Transverse colon (tissue), 4 donors: ENCODE measurements around the gene NDNF. TPM values are rescaled to one million over a fixed set of nuclear protein-coding genes. Genes with fewer than 3 reads are reported as not detected.

Experiments
- DNase-seq: peaks from one replicate; pipeline ENCODE4 v3.0.0-alpha.2; 2019
- H3K27ac ChIP-seq, 4 donors: fragments of 200-600 bp; sonication (generic); 2 replicates each; pipeline ENCODE4 v1.5.1; 2016 to 2018; ENCODE audit warnings: inconsistent platforms in 4 of 4
- H3K27me3 ChIP-seq: fragments of 200-600 bp; sonication (generic); 2 replicates; pipeline ENCODE4 v1.5.1; 2017; ENCODE audit warnings: inconsistent platforms
- H3K36me3 ChIP-seq, 4 donors: fragments of 200-600 bp; sonication (generic); 2 replicates each; pipeline ENCODE4 v1.5.1; 2017 to 2019; ENCODE audit warnings: inconsistent platforms in 4 of 4
- H3K4me1 ChIP-seq, 4 donors: fragments of 200-600 bp; sonication (generic); 2 replicates each; pipeline ENCODE4 v1.5.1; 2017 to 2020; ENCODE audit warnings: inconsistent platforms in 4 of 4
- H3K4me3 ChIP-seq, 4 donors: fragments of 200-600 bp; sonication (generic); 1 replicate in 1 of 4; 2 replicates in 3 of 4; pipeline versions ENCODE4 v1.5.1 to v1.6.1; 2017 to 2019; ENCODE audit warnings: inconsistent platforms in 4 of 4
- H3K9me3 ChIP-seq, 2 donors: fragments of 200-600 bp; sonication (generic); 2 replicates each; pipeline ENCODE4 v1.5.1; 2017 to 2019; ENCODE audit warnings: inconsistent platforms in 2 of 2
- EP300 ChIP-seq: sonication (generic); formaldehyde crosslinking; IDR thresholded peaks from one replicate; pipeline ENCODE4 v1.6.1; 2017; ENCODE audit warnings: antibody characterized with exemption, low read depth
- POLR2A ChIP-seq: fragments of 450-650 bp; IDR thresholded peaks from one replicate; pipeline ENCODE4 v1.6.1; 2016; ENCODE audit warnings: antibody characterized with exemption, mild to moderate bottlenecking, moderate library complexity
- POLR2AphosphoS5 ChIP-seq, 3 donors: sonication (generic); formaldehyde crosslinking; IDR thresholded peaks; one replicate each; pipeline ENCODE4 v1.6.1; 2016; ENCODE audit warnings: antibody characterized with exemption in 3 of 3
- WGBS, 2 donors: methylation state at CpG; one replicate each; pipeline ENCODE4 v1.1.5; 2018; ENCODE audit warnings: low coverage in 1 of 2; 5-methylcytosine and 5-hydroxymethylcytosine counted together
- in situ Hi-C, 4 donors: fragments of 200-750 bp; cut with MboI; loops; one replicate each; pipeline versions ENCODE4 v1.15.0 to v1.15.1; 2017; ENCODE audit warnings: low sequenced_read_pairs in 3 of 4, low pct_ligation_motif_present in 1 of 4, low pct_unique_long_range_greater_than_20kb in 1 of 4
- intact Hi-C: fragments of 100-400 bp; cut with DNase I; formaldehyde crosslinking; loops from one replicate; pipeline ENCODE4 v1.15.1; 2023; ENCODE audit warnings: low total_unique reads
- total RNA-seq, 4 donors: library from RNA; depleted of rRNA; stranded (reverse); fragments of >200 nt; gene quantifications; one replicate each; pipeline ENCODE4 v1.1.0, GENCODE V29; 2016
- TF ChIP-seq, protein P1 (sequence below), 5 experiments: fragments of 200-600 bp in 3 of 5; fragments of 450-650 bp in 2 of 5; sonication (generic) in 3 of 5; IDR thresholded peaks; 1 replicate in 2 of 5; 2 replicates in 3 of 5; pipeline ENCODE4 v1.5.1; 2016 to 2017; ENCODE audit warnings: antibody characterized with exemption in 5 of 5, inconsistent platforms in 3 of 5, mild to moderate bottlenecking in 2 of 5, moderate library complexity in 1 of 5

The NDNF gene
- total RNA-seq, 4 donors from 2014 or later: 1.9 to 7.8 (median 4.8) TPM

GRCh38 chr4:120991885-120992284, 80.5 kb downstream of the NDNF start:
- no peaks in the 10 kb centered on the region for H3K36me3 ChIP-seq
- H3K9me3 ChIP-seq: no peaks in the 10 kb centered on the region
- in situ Hi-C loops (no loop called here), intact Hi-C loops (no loop called here)
- WGBS, 2 donors: 67 to 73% methylated on average over 1 to 2 of the region's 2 CpGs
- H3K4me1 ChIP-seq: no peaks in the 10 kb centered on the region
- no peak overlapping the region for H3K27ac ChIP-seq
- no peaks in the 10 kb centered on the region for H3K27me3 ChIP-seq
- TF ChIP-seq POLR2A (no peak), EP300 (no peak), POLR2AphosphoS5 (IDR thresholded peaks at IDR 0.05) (no peak)
- TF ChIP-seq, protein P1, sequence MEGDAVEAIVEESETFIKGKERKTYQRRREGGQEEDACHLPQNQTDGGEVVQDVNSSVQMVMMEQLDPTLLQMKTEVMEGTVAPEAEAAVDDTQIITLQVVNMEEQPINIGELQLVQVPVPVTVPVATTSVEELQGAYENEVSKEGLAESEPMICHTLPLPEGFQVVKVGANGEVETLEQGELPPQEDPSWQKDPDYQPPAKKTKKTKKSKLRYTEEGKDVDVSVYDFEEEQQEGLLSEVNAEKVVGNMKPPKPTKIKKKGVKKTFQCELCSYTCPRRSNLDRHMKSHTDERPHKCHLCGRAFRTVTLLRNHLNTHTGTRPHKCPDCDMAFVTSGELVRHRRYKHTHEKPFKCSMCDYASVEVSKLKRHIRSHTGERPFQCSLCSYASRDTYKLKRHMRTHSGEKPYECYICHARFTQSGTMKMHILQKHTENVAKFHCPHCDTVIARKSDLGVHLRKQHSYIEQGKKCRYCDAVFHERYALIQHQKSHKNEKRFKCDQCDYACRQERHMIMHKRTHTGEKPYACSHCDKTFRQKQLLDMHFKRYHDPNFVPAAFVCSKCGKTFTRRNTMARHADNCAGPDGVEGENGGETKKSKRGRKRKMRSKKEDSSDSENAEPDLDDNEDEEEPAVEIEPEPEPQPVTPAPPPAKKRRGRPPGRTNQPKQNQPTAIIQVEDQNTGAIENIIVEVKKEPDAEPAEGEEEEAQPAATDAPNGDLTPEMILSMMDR (IDR thresholded peaks at IDR 0.05): no peak
- no peak for DNase-seq
- no peak overlapping the region for H3K4me3 ChIP-seq

GRCh38 chr4:120990246-120990645, 82.1 kb downstream of the NDNF start:
- in situ Hi-C loops (no loop called here), intact Hi-C loops (no loop called here)
- WGBS, 2 donors: 70% methylated on average over 1 of the region's 2 CpGs; no CpG with 5 or more reads in 1 of the 2 donors
- TF ChIP-seq POLR2A: no peak
- TF ChIP-seq EP300: no peak
- TF ChIP-seq POLR2AphosphoS5 (IDR thresholded peaks at IDR 0.05): no peak
- TF ChIP-seq, protein P1 (IDR thresholded peaks at IDR 0.05): no peak
- DNase-seq: no peak
- no peak overlapping the region for H3K27ac ChIP-seq
- no peak overlapping the region for H3K4me3 ChIP-seq
- H3K27me3 ChIP-seq: no peaks in the 10 kb centered on the region
- no peaks in the 10 kb centered on the region for H3K36me3 ChIP-seq
- no peaks in the 10 kb centered on the region for H3K4me1 ChIP-seq
- H3K9me3 ChIP-seq: no peaks in the 10 kb centered on the region

Other genes starting within 250 kb of the NDNF start
- gene PRDM5, start 149.8 kb downstream of the NDNF start, total RNA-seq: 1 to 10 TPM; 3.8 to 7.9 (median 6.9) TPM
- gene TNIP3, start 91.8 kb upstream of the NDNF start, total RNA-seq: 1 to 10 TPM in 1 of 4 donors, under 1 TPM in 2, not detected in 1; 0.41 to 1.8 (median 0.79) TPM